ENCODE data around the gene TNFRSF1A.

The TNFRSF1A gene

GRCh38 chr12:6341417-6342139 is at the start of gene TNFRSF1A:
Gene TNFRSF1A (minus strand): TSS chr12:6342076. CDS start chr12:6341814, 262 bp downstream.
- peak; percentile 91 for DNase-seq (ENCODE audit: low read depth)

- no peak for DNase-seq (ENCODE audit: low read depth)
Measured at GRCh38 chr12:6391013-6391412, 49.1 kb upstream of the TNFRSF1A start.

GRCh38 chr12:6390084-6390799 is 48.4 kb upstream of the TNFRSF1A start:
- no peak for DNase-seq (ENCODE audit: low read depth)

GRCh38 chr12:6387541-6387940 is 45.7 kb upstream of the TNFRSF1A start:
- DNase-seq (ENCODE audit: low read depth), result no peak

- no peak for DNase-seq (ENCODE audit: low read depth)
Measured at GRCh38 chr12:6386491-6386890, 44.6 kb upstream of the TNFRSF1A start.

GRCh38 chr12:6386038-6386437 is 44.2 kb upstream of the TNFRSF1A start:
- no peak for DNase-seq (ENCODE audit: low read depth)

GRCh38 chr12:6384499-6385436 is 42.9 kb upstream of the TNFRSF1A start:
- DNase-seq (ENCODE audit: low read depth), result no peak

GRCh38 chr12:6383572-6384498 is 42.0 kb upstream of the TNFRSF1A start, which contains the start of gene LTBR:
Gene LTBR (plus strand): TSS chr12:6384162. CDS start chr12:6384359, 197 bp downstream.
- peak; percentile 93 for DNase-seq (ENCODE audit: low read depth)

- no peak for DNase-seq (ENCODE audit: low read depth)
Measured at GRCh38 chr12:6382982-6383381, 41.1 kb upstream of the TNFRSF1A start.

GRCh38 chr12:6382371-6382770 is 40.5 kb upstream of the TNFRSF1A start:
- no peak for DNase-seq (ENCODE audit: low read depth)

- DNase-seq (ENCODE audit: low read depth), result peak; percentile 22
Measured at GRCh38 chr12:6380141-6381121, 38.6 kb upstream of the TNFRSF1A start.

- DNase-seq (ENCODE audit: low read depth), result no peak
Measured at GRCh38 chr12:6378709-6379472, 37.0 kb upstream of the TNFRSF1A start.

- DNase-seq (ENCODE audit: low read depth), result peak; percentile 70
Measured at GRCh38 chr12:6377667-6377994, 35.8 kb upstream of the TNFRSF1A start.

GRCh38 chr12:6376870-6377666 is 35.2 kb upstream of the TNFRSF1A start:
- DNase-seq (ENCODE audit: low read depth), result no peak

- DNase-seq (ENCODE audit: low read depth), result peak; percentile 67
Measured at GRCh38 chr12:6376079-6376869, 34.4 kb upstream of the TNFRSF1A start.

GRCh38 chr12:6375269-6376078 is 33.6 kb upstream of the TNFRSF1A start, which contains the start of gene SCNN1A:
Gene SCNN1A (minus strand): TSS chr12:6375563. CDS start chr12:6374783, 780 bp downstream.
- DNase-seq (ENCODE audit: low read depth), result no peak

GRCh38 chr12:6374786-6375160 is 32.9 kb upstream of the TNFRSF1A start:
- DNase-seq (ENCODE audit: low read depth), result no peak
